Cerebellar nuclear complex (tissue), 1 donor: ENCODE results near the gene CRYBB2.
"Not testable (repeated sequence)": the region's sequence is repeated elsewhere in the genome, so short reads cannot be mapped to it uniquely, and the experiment has no call there.

Experiments used
- DNase-seq, 2 experiments: peaks; one replicate each; lab custom pipeline; 2025; lab: John Stamatoyannopoulos, UW

Gene CRYBB2

GRCh38 chr22:25199731-25200520 lies 19.5 kb upstream of the CRYBB2 start, which contains the start of gene CRYBB3:
TSS of gene CRYBB3 (plus strand) at chr22:25199858. CDS start at chr22:25201397, 1,539 bp downstream.
- no peak for DNase-seq

- DNase-seq, result no peak
Measured at GRCh38 chr22:25200967-25201366, 18.5 kb upstream of the CRYBB2 start.

- no peak for DNase-seq
Measured at GRCh38 chr22:25201557-25202273, 17.7 kb upstream of the CRYBB2 start.

- no peak for DNase-seq
Measured at GRCh38 chr22:25202290-25202921, 17.0 kb upstream of the CRYBB2 start.

- DNase-seq, result no peak
Measured at GRCh38 chr22:25203082-25203481, 16.4 kb upstream of the CRYBB2 start.

- not testable (repeated sequence) for DNase-seq
Measured at GRCh38 chr22:25204547-25204946, 14.9 kb upstream of the CRYBB2 start.

GRCh38 chr22:25205847-25206246 lies 13.6 kb upstream of the CRYBB2 start:
- no peak for DNase-seq

GRCh38 chr22:25206998-25207397 lies 12.4 kb upstream of the CRYBB2 start:
- no peak for DNase-seq

GRCh38 chr22:25207553-25208157 lies 11.8 kb upstream of the CRYBB2 start:
- DNase-seq, result no peak

- no peak for DNase-seq
Measured at GRCh38 chr22:25208328-25208727, 11.1 kb upstream of the CRYBB2 start.

- no peak for DNase-seq
Measured at GRCh38 chr22:25208743-25209505, 10.5 kb upstream of the CRYBB2 start.

GRCh38 chr22:25210793-25211192 lies 8.6 kb upstream of the CRYBB2 start:
- DNase-seq, result no peak

GRCh38 chr22:25212337-25212736 lies 7.1 kb upstream of the CRYBB2 start:
- DNase-seq, result no peak

- no peak for DNase-seq
Measured at GRCh38 chr22:25213221-25213620, 6.2 kb upstream of the CRYBB2 start.

- DNase-seq, result no peak
Measured at GRCh38 chr22:25216230-25216629, 3.2 kb upstream of the CRYBB2 start.

GRCh38 chr22:25219948-25220442 lies 556 bp downstream of the CRYBB2 start:
- DNase-seq, result no peak

GRCh38 chr22:25221790-25222189 lies 2.4 kb downstream of the CRYBB2 start:
- no peak for DNase-seq

GRCh38 chr22:25223269-25223850 lies 3.9 kb downstream of the CRYBB2 start:
- no peak for DNase-seq

GRCh38 chr22:25228822-25229221 lies 9.4 kb downstream of the CRYBB2 start:
- DNase-seq, result no peak

- DNase-seq, result not testable (repeated sequence)
Measured at GRCh38 chr22:25230760-25231159, 11.3 kb downstream of the CRYBB2 start.

GRCh38 chr22:25232301-25232700 lies 12.9 kb downstream of the CRYBB2 start:
- no peak for DNase-seq
